ENCODE results near the gene MMP17.

DNA sequence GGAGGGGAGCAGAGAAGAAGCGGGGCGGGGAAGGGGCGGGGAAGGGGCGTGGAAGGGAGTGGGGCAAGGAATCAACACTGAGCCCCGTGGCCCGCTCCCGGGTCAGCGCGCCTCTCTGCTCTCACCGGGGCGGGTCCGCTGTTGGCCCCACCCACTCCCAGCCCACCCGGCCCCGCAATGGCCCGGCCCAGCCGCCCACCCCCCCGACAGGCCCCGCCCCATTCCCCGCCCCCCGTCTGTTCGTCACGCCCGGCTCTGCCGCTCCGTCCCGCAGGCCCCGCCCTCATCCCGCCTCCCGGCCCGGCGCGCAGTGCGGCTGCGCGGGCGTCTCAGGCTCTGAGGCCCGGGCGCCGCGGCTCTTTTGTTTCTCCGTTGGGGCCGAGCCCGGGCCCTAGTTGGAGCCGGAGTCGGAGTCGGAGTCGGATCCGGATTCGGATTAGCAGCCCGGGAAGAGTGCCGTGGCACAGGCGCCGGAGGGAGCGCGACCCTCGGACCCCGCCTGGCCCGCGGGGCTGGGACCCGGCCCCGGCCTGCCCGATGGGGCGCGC lies 66.2 kb downstream of the MMP17 start, which contains the start of gene ULK1:
- TF ChIP-seq MXI1 (conservative IDR thresholded peaks at IDR 0.05; ENCODE audit: poor library complexity, severe bottlenecking) (no peak), EZH2 (IDR thresholded peaks at IDR 0.05; ENCODE audit: borderline replicate concordance, insufficient read depth, low read length, poor library complexity, severe bottlenecking) (no peak), EP300 (conservative IDR thresholded peaks at IDR 0.05; ENCODE audit: poor library complexity, severe bottlenecking) (no peak), TAF1 (IDR thresholded peaks at IDR 0.05; ENCODE audit: low read depth) (peak; percentile 62)
- TF ChIP-seq, protein P1, sequence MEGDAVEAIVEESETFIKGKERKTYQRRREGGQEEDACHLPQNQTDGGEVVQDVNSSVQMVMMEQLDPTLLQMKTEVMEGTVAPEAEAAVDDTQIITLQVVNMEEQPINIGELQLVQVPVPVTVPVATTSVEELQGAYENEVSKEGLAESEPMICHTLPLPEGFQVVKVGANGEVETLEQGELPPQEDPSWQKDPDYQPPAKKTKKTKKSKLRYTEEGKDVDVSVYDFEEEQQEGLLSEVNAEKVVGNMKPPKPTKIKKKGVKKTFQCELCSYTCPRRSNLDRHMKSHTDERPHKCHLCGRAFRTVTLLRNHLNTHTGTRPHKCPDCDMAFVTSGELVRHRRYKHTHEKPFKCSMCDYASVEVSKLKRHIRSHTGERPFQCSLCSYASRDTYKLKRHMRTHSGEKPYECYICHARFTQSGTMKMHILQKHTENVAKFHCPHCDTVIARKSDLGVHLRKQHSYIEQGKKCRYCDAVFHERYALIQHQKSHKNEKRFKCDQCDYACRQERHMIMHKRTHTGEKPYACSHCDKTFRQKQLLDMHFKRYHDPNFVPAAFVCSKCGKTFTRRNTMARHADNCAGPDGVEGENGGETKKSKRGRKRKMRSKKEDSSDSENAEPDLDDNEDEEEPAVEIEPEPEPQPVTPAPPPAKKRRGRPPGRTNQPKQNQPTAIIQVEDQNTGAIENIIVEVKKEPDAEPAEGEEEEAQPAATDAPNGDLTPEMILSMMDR (IDR thresholded peaks at IDR 0.05; ENCODE audit: poor library complexity, severe bottlenecking): no peak
- TF ChIP-seq, protein P2, sequence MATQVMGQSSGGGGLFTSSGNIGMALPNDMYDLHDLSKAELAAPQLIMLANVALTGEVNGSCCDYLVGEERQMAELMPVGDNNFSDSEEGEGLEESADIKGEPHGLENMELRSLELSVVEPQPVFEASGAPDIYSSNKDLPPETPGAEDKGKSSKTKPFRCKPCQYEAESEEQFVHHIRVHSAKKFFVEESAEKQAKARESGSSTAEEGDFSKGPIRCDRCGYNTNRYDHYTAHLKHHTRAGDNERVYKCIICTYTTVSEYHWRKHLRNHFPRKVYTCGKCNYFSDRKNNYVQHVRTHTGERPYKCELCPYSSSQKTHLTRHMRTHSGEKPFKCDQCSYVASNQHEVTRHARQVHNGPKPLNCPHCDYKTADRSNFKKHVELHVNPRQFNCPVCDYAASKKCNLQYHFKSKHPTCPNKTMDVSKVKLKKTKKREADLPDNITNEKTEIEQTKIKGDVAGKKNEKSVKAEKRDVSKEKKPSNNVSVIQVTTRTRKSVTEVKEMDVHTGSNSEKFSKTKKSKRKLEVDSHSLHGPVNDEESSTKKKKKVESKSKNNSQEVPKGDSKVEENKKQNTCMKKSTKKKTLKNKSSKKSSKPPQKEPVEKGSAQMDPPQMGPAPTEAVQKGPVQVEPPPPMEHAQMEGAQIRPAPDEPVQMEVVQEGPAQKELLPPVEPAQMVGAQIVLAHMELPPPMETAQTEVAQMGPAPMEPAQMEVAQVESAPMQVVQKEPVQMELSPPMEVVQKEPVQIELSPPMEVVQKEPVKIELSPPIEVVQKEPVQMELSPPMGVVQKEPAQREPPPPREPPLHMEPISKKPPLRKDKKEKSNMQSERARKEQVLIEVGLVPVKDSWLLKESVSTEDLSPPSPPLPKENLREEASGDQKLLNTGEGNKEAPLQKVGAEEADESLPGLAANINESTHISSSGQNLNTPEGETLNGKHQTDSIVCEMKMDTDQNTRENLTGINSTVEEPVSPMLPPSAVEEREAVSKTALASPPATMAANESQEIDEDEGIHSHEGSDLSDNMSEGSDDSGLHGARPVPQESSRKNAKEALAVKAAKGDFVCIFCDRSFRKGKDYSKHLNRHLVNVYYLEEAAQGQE (IDR thresholded peaks at IDR 0.05; ENCODE audit: borderline replicate concordance): peak; percentile 90

All from neural cell (in vitro differentiated cells).